Measurements from ENCODE around the gene NR2F1-AS1.

DNA sequence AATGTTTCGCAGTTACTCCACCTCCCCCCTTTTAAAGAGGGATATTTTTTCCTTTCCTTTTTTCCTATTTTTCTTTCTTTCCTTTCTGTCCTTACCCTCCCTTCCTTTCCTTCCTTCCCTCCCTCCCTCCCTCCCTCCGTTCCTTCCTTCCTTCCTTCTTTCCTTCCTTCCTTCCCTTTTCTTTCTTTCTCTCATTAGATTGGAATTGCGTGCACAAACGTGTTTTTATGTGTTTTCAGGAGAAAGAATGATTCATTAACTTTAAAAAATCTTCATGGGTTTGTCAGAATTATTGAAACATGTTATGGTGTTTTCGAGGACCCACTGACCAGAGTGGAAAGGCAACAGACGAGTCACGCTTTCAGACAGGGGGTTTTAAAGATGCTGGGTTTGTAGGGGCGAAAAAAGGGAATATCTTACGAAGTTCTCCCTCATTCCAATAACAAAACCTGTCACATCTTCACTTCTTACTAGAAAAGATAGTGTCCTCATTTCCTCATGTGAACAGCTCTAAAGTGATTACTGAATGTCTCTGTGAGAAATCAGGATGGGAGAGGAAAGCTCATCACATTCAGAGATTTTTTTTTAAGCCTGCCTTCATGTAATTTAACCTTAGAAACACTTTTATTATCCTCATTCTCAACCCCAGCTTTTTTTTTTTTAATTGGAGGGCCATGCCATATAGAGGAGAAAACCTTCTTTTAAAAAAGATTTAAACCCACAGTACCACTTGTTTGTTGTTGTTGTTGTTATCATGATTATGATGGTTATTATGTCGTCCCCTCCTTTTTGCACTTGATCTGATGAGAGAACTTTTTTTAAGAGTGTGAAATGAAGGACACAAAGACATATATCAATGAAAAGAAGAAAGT is 23.9 kb upstream of the NR2F1-AS1 start:
- TF ChIP-seq, protein P1, sequence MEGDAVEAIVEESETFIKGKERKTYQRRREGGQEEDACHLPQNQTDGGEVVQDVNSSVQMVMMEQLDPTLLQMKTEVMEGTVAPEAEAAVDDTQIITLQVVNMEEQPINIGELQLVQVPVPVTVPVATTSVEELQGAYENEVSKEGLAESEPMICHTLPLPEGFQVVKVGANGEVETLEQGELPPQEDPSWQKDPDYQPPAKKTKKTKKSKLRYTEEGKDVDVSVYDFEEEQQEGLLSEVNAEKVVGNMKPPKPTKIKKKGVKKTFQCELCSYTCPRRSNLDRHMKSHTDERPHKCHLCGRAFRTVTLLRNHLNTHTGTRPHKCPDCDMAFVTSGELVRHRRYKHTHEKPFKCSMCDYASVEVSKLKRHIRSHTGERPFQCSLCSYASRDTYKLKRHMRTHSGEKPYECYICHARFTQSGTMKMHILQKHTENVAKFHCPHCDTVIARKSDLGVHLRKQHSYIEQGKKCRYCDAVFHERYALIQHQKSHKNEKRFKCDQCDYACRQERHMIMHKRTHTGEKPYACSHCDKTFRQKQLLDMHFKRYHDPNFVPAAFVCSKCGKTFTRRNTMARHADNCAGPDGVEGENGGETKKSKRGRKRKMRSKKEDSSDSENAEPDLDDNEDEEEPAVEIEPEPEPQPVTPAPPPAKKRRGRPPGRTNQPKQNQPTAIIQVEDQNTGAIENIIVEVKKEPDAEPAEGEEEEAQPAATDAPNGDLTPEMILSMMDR (IDR thresholded peaks at IDR 0.05), result no peak
- TF ChIP-seq, protein P2, sequence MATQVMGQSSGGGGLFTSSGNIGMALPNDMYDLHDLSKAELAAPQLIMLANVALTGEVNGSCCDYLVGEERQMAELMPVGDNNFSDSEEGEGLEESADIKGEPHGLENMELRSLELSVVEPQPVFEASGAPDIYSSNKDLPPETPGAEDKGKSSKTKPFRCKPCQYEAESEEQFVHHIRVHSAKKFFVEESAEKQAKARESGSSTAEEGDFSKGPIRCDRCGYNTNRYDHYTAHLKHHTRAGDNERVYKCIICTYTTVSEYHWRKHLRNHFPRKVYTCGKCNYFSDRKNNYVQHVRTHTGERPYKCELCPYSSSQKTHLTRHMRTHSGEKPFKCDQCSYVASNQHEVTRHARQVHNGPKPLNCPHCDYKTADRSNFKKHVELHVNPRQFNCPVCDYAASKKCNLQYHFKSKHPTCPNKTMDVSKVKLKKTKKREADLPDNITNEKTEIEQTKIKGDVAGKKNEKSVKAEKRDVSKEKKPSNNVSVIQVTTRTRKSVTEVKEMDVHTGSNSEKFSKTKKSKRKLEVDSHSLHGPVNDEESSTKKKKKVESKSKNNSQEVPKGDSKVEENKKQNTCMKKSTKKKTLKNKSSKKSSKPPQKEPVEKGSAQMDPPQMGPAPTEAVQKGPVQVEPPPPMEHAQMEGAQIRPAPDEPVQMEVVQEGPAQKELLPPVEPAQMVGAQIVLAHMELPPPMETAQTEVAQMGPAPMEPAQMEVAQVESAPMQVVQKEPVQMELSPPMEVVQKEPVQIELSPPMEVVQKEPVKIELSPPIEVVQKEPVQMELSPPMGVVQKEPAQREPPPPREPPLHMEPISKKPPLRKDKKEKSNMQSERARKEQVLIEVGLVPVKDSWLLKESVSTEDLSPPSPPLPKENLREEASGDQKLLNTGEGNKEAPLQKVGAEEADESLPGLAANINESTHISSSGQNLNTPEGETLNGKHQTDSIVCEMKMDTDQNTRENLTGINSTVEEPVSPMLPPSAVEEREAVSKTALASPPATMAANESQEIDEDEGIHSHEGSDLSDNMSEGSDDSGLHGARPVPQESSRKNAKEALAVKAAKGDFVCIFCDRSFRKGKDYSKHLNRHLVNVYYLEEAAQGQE (IDR thresholded peaks at IDR 0.05; ENCODE audit: insufficient read depth in 1 of 2, low read depth in 2 of 2, low read length in 1 of 2), result no peak
- TF ChIP-seq POLR2AphosphoS5 (IDR thresholded peaks at IDR 0.05; ENCODE audit: low read depth, low read length), result no peak
- no peak for TF ChIP-seq TCF7L2 (IDR thresholded peaks at IDR 0.05; ENCODE audit: low read depth, low read length)

All from Panc1 (cell line).